K562 (cell line): ENCODE data around the gene SELENOK. TPM values are rescaled to one million over a fixed set of nuclear protein-coding genes. Genes with fewer than 3 reads are reported as not detected.

Source experiments
- ARID2 ChIP-seq: fragments of 450-650 bp; IDR thresholded peaks from 2 replicates; pipeline ENCODE4 v1.6.1; 2017; ENCODE audit warnings: antibody characterized with exemption, mild to moderate bottlenecking
- ATF7 ChIP-seq: fragments of 450-650 bp; IDR thresholded peaks from 2 replicates; pipeline ENCODE4 v1.7.1; 2014; ENCODE audit warnings: mild to moderate bottlenecking, moderate library complexity
- CHD1 ChIP-seq: fragments of 200-600 bp; sonication (generic); IDR thresholded peaks from one replicate; pipeline ENCODE4 v1.6.1; 2012; ENCODE audit warnings: mild to moderate bottlenecking, moderate library complexity, low read length, inconsistent platforms
- EGR1 ChIP-seq: fragments of 450-650 bp; conservative IDR thresholded peaks from 2 replicates; pipeline ENCODE4 v1.6.1; 2017; ENCODE audit warnings: mild to moderate bottlenecking
- ELF2 ChIP-seq: fragments of 250-450 bp; sonication (Bioruptor Pico); IDR thresholded peaks from 2 replicates; pipeline ENCODE4 v1.5.0; 2021; ENCODE audit warnings: mild to moderate bottlenecking
- HDAC1 ChIP-seq, 2 experiments: fragments of 450-650 bp; IDR thresholded peaks; 2 replicates each; pipeline ENCODE4 v1.6.1; 2016 to 2017; ENCODE audit warnings: inconsistent platforms in 1 of 2, mild to moderate bottlenecking in 1 of 2, moderate library complexity in 1 of 2
- HMGN3 ChIP-seq: IDR thresholded peaks from 2 replicates; pipeline ENCODE4 v1.6.1; 2011; ENCODE audit warnings: borderline replicate concordance, low read depth, mild to moderate bottlenecking, mixed read lengths, low read length; ENCODE audit not compliant: insufficient read length; ENCODE audit errors: extremely low read depth
- LEF1 ChIP-seq: fragments of 450-650 bp; IDR thresholded peaks from 2 replicates; pipeline ENCODE4 v1.6.1; 2016; ENCODE audit warnings: mild to moderate bottlenecking
- MTA3 ChIP-seq: fragments of 450-650 bp; formaldehyde crosslinking; IDR thresholded peaks from 2 replicates; pipeline ENCODE4 v1.6.1; 2017; ENCODE audit warnings: mild to moderate bottlenecking, borderline replicate concordance
- NKRF ChIP-seq: fragments of 450-650 bp; IDR thresholded peaks from 2 replicates; pipeline ENCODE4 v1.6.1; 2016; ENCODE audit warnings: borderline replicate concordance
- NRF1 ChIP-seq, 2 experiments: fragments of 450-650 bp; IDR thresholded peaks in 1 of 2; conservative IDR thresholded peaks in 1 of 2; 2 replicates each; pipeline ENCODE4 v1.6.1; 2014; ENCODE audit warnings: mild to moderate bottlenecking in 2 of 2
- PML ChIP-seq: IDR thresholded peaks from 2 replicates; pipeline ENCODE4 v1.6.1; 2012; ENCODE audit warnings: low read length, inconsistent platforms
- POLR2A ChIP-seq: fragments of 450-650 bp; conservative IDR thresholded peaks from 2 replicates; pipeline ENCODE4 v1.6.1; 2016
- SLC30A9 ChIP-seq: fragments of 250-450 bp; sonication (Bioruptor Pico); IDR thresholded peaks from 2 replicates; pipeline ENCODE4 v1.8.0; 2022; ENCODE audit warnings: mild to moderate bottlenecking, moderate library complexity
- SP1 ChIP-seq: sonication (generic); formaldehyde crosslinking; IDR thresholded peaks from 2 replicates; pipeline ENCODE4 v1.8.1; 2022; ENCODE audit warnings: mild to moderate bottlenecking, missing genetic modification reagents
- SUPT5H ChIP-seq: fragments of 450-650 bp; IDR thresholded peaks from 2 replicates; pipeline ENCODE4 v1.6.1; 2016
- ZFX ChIP-seq: sonication (generic); formaldehyde crosslinking; IDR thresholded peaks from 2 replicates; pipeline ENCODE4 v1.8.0; 2022; ENCODE audit warnings: mild to moderate bottlenecking, missing genetic modification reagents, moderate library complexity
- polyA plus RNA-seq, 8 experiments: library from polyadenylated mRNA; depleted of rRNA in 4 of 8; stranded (reverse) in 5 of 8; unstranded in 3 of 8; fragments of >200 nt; fragmentation: Nextera tagmentation in 2 of 8; fragmentation: Illumina TruSeq in 1 of 8; extraction: Ambion mirVana in 2 of 8; extraction: Trizol in 1 of 8; gene quantifications; 2 replicates each; pipeline versions ENCODE4 v1.2.1 to v1.2.3, GENCODE V29; 2011 to 2014; ENCODE audit warnings: inconsistent platforms in 1 of 8, missing spikeins in 1 of 8
- total RNA-seq, 7 experiments: library from RNA; depleted of rRNA in 6 of 7; stranded (reverse); fragments of >200 nt in 6 of 7; fragmentation: Illumina TruSeq in 2 of 7; extraction: Trizol in 2 of 7; gene quantifications; 2 replicates each; pipeline versions ENCODE4 v1.2.1 to v1.2.3, GENCODE V29; 2011 to 2021; ENCODE audit warnings: low replicate concordance in 1 of 7
- TF ChIP-seq, protein P1 (sequence below), 3 experiments: fragments of 200-800 bp in 1 of 3; sonication (Bioruptor generic) in 1 of 3; sonication (generic) in 1 of 3; formaldehyde crosslinking in 1 of 3; IDR thresholded peaks; 2 replicates each; pipeline versions ENCODE4 v1.6.1 to v1.8.0; 2016 to 2022; ENCODE audit warnings: mild to moderate bottlenecking in 2 of 3, missing compliant biosample characterization in 2 of 3, missing genetic modification characterization in 2 of 3, missing genetic modification reagents in 1 of 3
- TF ChIP-seq, protein P2 (sequence below), 2 experiments: fragments of 200-800 bp in 1 of 2; sonication (Bioruptor generic) in 1 of 2; sonication (generic) in 1 of 2; formaldehyde crosslinking in 1 of 2; IDR thresholded peaks in 1 of 2; conservative IDR thresholded peaks in 1 of 2; 2 replicates each; pipeline versions ENCODE4 v1.5.0 to v1.6.1; 2016 to 2020; ENCODE audit warnings: missing compliant biosample characterization in 1 of 2, missing genetic modification characterization in 1 of 2, missing genetic modification reagents in 1 of 2

The SELENOK gene
- total and polyA plus RNA-seq, 9 of the 15 experiments (the other 6 are each of a cell fraction or from before 2014, with no cell fraction given): 18.3 to 164 (median 34.8) TPM

- TF ChIP-seq, protein P1, sequence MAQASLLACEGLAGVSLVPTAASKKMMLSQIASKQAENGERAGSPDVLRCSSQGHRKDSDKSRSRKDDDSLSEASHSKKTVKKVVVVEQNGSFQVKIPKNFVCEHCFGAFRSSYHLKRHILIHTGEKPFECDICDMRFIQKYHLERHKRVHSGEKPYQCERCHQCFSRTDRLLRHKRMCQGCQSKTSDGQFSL (CRISPR knock-in tag; IDR thresholded peaks at IDR 0.05): peak; percentile 64
- TF ChIP-seq, protein P1 (tag; IDR thresholded peaks at IDR 0.05): peak in 1 of 2 experiments; percentile 65; a peak in 1 of 4 replicates
- TF ChIP-seq NRF1 (conservative IDR thresholded peaks at IDR 0.05 in 1 of 2, IDR thresholded peaks at IDR 0.05 in 1 of 2): peak; percentile 92 to 93
- peak; percentile 28; the same call in 1 of the 2 replicates for TF ChIP-seq NKRF
- no peak for TF ChIP-seq LEF1
- TF ChIP-seq HMGN3: peak; percentile 61
- TF ChIP-seq EGR1: peak; percentile 20; the same call in 1 of the 2 replicates
- TF ChIP-seq SLC30A9 (CRISPR knock-in tag): no peak
- TF ChIP-seq ATF7: peak; percentile 55
- peak; percentile 56 for TF ChIP-seq CHD1
- no peak for TF ChIP-seq ARID2
- TF ChIP-seq SP1 (CRISPR knock-in tag): peak; percentile 42; the same call in 1 of the 2 replicates
- TF ChIP-seq, protein P2, sequence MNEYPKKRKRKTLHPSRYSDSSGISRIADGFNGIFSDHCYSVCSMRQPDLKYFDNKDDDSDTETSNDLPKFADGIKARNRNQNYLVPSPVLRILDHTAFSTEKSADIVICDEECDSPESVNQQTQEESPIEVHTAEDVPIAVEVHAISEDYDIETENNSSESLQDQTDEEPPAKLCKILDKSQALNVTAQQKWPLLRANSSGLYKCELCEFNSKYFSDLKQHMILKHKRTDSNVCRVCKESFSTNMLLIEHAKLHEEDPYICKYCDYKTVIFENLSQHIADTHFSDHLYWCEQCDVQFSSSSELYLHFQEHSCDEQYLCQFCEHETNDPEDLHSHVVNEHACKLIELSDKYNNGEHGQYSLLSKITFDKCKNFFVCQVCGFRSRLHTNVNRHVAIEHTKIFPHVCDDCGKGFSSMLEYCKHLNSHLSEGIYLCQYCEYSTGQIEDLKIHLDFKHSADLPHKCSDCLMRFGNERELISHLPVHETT (CRISPR knock-in tag; conservative IDR thresholded peaks at IDR 0.05 in 1 of 2, IDR thresholded peaks at IDR 0.05 in 1 of 2): 0 out of 4 replicates have a peak, but pooled peaks of 1 of the 2 experiments have one; percentile 38
- peak; percentile 93 for TF ChIP-seq POLR2A
- 0 out of 2 replicates have a peak, but pooled peaks have one; percentile 27 for TF ChIP-seq ELF2 (CRISPR knock-in tag)
- peak; percentile 83 for TF ChIP-seq ZFX (CRISPR knock-in tag)
- TF ChIP-seq MTA3: peak; percentile 50; the same call in 1 of the 2 replicates
- peak in 1 of 2 experiments; percentile 64; a peak in 2 of 4 replicates for TF ChIP-seq HDAC1 (IDR thresholded peaks at IDR 0.05)
- TF ChIP-seq PML: 0 out of 2 replicates have a peak, but pooled peaks have one; percentile 31
- peak; percentile 92 for TF ChIP-seq SUPT5H
Observed at GRCh38 chr3:53881691-53882593, 9.7 kb downstream of the SELENOK start, which contains the start of gene ACTR8 (continued).
